GM12891 (cell line): Measurements from ENCODE around the gene ST3GAL4.

ENCODE experiments used
- DNase-seq: peaks from one replicate; pipeline ENCODE4 v3.0.0; 2011; ENCODE audit warnings: low spot score; ENCODE audit not compliant: insufficient read length
- FAIRE-seq: peaks from 2 replicates; lab custom pipeline; 2011; peaks lifted over from hg19 to GRCh38; lab: Jason Lieb, UNC
- PAX5 ChIP-seq: IDR thresholded peaks from 2 replicates; pipeline ENCODE4 v1.6.1; 2011; ENCODE audit warnings: low read length, moderate library complexity, mild to moderate bottlenecking; ENCODE audit not compliant: insufficient read depth, severe bottlenecking
- POLR2A ChIP-seq: IDR thresholded peaks from 2 replicates; pipeline ENCODE4 v1.6.1; 2011; ENCODE audit warnings: low read depth, low read length, control low read depth
- POLR2AphosphoS5 ChIP-seq: IDR thresholded peaks from 2 replicates; pipeline ENCODE4 v1.6.1; 2011; ENCODE audit warnings: low read depth, low read length, control low read depth
- POU2F2 ChIP-seq: IDR thresholded peaks from 2 replicates; pipeline ENCODE4 v1.6.1; 2011; ENCODE audit warnings: low read depth, mild to moderate bottlenecking, control low read depth, low read length, moderate library complexity
- SPI1 ChIP-seq: IDR thresholded peaks from 2 replicates; pipeline ENCODE4 v1.6.1; 2011; ENCODE audit warnings: low read depth, low read length, control low read depth
- TAF1 ChIP-seq: IDR thresholded peaks from 2 replicates; pipeline ENCODE4 v1.6.1; 2011; ENCODE audit warnings: low read depth, low read length, control low read depth

Gene ST3GAL4

GRCh38 chr11:126433989-126434949 is 78.8 kb downstream of the ST3GAL4 start:
- TF ChIP-seq POU2F2 (no peak), TAF1 (no peak), POLR2AphosphoS5 (no peak), PAX5 (no peak), POLR2A (no peak), SPI1 (no peak)
- DNase-seq (no peak), FAIRE-seq (no peak)

- TF ChIP-seq PAX5 (no peak), POLR2A (no peak), SPI1 (no peak), POU2F2 (no peak), TAF1 (no peak), POLR2AphosphoS5 (no peak)
- DNase-seq: no peak
- no peak for FAIRE-seq
Observed at GRCh38 chr11:126434950-126435335, 79.5 kb downstream of the ST3GAL4 start.

GRCh38 chr11:126436209-126436755 is 80.8 kb downstream of the ST3GAL4 start:
- TF ChIP-seq SPI1: no peak
- no peak for TF ChIP-seq POU2F2
- no peak for TF ChIP-seq POLR2AphosphoS5
- no peak for TF ChIP-seq PAX5
- TF ChIP-seq TAF1: no peak
- no peak for TF ChIP-seq POLR2A
- no peak for DNase-seq
- no peak for FAIRE-seq

DNA sequence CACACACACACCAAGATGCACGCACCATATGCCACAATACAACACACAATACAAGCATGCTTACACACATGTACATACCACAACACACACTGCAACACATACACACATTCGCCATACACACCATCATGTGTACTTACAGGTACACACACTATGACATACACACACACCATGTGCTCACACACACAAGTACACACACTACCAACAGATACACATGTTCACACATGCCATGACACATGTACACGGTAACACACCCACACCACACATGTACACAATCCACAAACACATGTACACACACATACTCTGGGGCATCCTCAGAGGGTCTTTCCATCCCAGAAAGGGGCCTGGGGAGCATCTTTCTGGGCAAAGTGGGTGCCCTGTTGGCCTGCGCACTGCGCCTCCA is 82.2 kb downstream of the ST3GAL4 start:
- no peak for TF ChIP-seq SPI1
- no peak for TF ChIP-seq POU2F2
- no peak for TF ChIP-seq PAX5
- no peak for TF ChIP-seq TAF1
- no peak for TF ChIP-seq POLR2A
- TF ChIP-seq POLR2AphosphoS5: no peak
- peak; percentile 82 for FAIRE-seq

GRCh38 chr11:126438272-126438671 is 82.8 kb downstream of the ST3GAL4 start:
- no peak for TF ChIP-seq POLR2A
- no peak for TF ChIP-seq PAX5
- no peak for TF ChIP-seq POLR2AphosphoS5
- no peak for TF ChIP-seq SPI1
- TF ChIP-seq POU2F2: no peak
- TF ChIP-seq TAF1: no peak
- DNase-seq: no peak
- no peak for FAIRE-seq

More for the DNA sequence above, 82.2 kb downstream of the ST3GAL4 start:
- DNase-seq: no peak

- FAIRE-seq: no peak
- no peak for TF ChIP-seq POLR2AphosphoS5
- no peak for TF ChIP-seq POLR2A
- TF ChIP-seq SPI1: no peak
- TF ChIP-seq TAF1: no peak
- no peak for TF ChIP-seq POU2F2
- TF ChIP-seq PAX5: no peak
- DNase-seq: no peak
Observed at GRCh38 chr11:126438691-126439090, 83.2 kb downstream of the ST3GAL4 start.

- DNase-seq (no peak), FAIRE-seq (no peak)
- TF ChIP-seq TAF1 (no peak), POLR2AphosphoS5 (no peak), PAX5 (no peak), POU2F2 (no peak), POLR2A (no peak), SPI1 (no peak)
Observed at GRCh38 chr11:126440276-126440675, 84.8 kb downstream of the ST3GAL4 start.

DNA sequence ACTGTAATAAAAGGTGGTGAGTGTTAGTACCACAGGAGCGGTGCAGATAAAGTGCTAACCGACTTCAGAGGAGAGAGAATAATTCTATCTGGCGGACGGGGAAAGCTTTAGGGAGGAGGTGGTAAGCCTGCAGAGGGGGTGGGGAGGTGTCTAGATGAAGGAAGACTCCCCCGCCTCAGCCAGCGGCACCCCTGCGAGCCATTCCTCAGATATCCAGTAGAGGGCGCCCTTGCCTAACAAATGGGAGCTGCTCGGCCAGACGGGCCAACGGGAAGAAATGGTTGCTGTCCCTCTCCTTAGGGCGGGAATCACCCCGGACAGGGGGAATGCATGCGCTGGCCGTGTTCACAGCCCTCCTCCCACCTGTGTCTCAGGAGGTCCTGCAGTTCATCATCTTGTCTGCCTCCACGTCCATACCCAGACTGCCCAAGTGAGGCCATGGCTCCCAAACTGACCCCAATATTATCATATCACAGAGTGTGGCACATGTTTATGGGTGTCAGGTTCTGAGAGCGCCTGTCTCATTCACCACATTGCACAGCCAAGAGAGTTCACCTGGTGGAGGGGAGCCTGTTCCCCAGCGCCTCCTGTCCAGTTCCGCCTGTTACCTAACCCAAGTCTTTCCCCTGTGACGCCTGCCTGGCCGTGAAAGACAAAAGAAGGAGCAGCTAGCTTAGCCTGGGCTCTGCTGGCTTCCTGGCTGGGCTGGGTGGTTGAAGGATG is 85.5 kb downstream of the ST3GAL4 start:
- peak; percentile 85 for FAIRE-seq
- TF ChIP-seq POLR2A: no peak
- no peak for TF ChIP-seq SPI1
- no peak for TF ChIP-seq POU2F2
- TF ChIP-seq POLR2AphosphoS5: no peak
- no peak for TF ChIP-seq PAX5
- no peak for TF ChIP-seq TAF1
- DNase-seq: peak; percentile 93

DNA sequence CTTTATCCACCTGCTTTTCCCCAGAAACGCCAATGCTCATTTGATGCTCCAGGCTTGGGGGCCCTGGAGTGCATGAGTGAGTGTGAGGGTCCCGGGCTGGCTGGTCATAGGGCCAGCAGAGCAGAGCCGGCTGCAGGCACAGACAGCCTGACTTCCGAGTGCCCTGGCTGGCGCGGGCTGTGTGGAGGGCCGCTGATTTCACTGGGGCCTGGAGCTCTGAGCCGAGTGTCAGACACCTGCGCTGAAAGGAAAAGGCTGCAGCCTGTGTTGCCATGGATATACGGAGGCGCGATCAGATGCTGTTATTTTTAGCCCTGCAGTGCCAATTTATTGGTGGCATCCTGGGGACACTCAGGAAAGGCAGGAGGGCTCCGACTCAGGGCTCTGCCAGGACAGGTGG is 87.6 kb downstream of the ST3GAL4 start:
- TF ChIP-seq PAX5: no peak
- no peak for TF ChIP-seq POLR2AphosphoS5
- TF ChIP-seq POU2F2: no peak
- TF ChIP-seq POLR2A: no peak
- no peak for TF ChIP-seq SPI1
- no peak for TF ChIP-seq TAF1
- no peak for FAIRE-seq
- no peak for DNase-seq
